HG03558 (cell line): ENCODE data around the gene CHMP2B.
"Not testable (repeated sequence)": the region's sequence is repeated elsewhere in the genome, so short reads cannot be mapped to it uniquely, and the experiment has no call there.

Source experiments
- ATAC-seq: cut with Tn5 transposase; IDR thresholded peaks from one replicate; pipeline ENCODE4 v1.9.1; 2021; ENCODE audit warnings: moderate number of reproducible peaks; ENCODE audit not compliant: unreplicated experiment; ENCODE audit errors: extremely low read depth

The CHMP2B gene

GRCh38 chr3:87305031-87305430 lies 77.9 kb downstream of the CHMP2B start:
- ATAC-seq, result not testable (repeated sequence)
